ENCODE measurements around the gene TRIM7. TPM values are rescaled to one million over a fixed set of nuclear protein-coding genes. Genes with fewer than 3 reads are reported as not detected.

The TRIM7 gene
- total and polyA plus RNA-seq, 9 of the 15 experiments (the other 6 are each of a cell fraction or from before 2014, with no cell fraction given): 2.6 to 14.9 (median 8.9) TPM

DNA sequence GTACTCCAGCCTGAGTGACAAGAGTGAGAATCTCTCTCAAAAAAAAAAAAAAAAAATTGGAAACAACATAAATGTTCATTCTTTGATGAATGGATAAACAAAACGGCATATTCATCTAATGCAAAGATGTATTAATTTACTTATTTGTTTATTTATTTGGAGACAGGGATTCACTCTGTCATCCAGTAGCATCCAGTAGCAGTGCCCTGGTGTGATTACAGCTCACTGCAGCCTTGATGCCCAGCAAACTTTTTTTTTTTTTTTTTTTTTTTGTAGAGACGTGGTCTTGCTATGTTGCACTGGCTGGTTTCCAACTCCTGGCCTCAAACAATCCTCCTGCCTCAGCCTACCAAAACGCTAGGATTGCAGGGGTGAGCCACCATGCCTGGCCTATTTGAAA lies 33.2 kb downstream of the TRIM7 start:
- ATAC-seq (no peak), DNase-seq (ENCODE audit: extremely low read depth in 1 of 4, low spot score in 3 of 4) (no peak), FAIRE-seq (no peak)
- Histone ChIP-seq H2AFZ (ENCODE audit: low read depth, low read length) (no peak overlapping the region), H3K4me3 (no peak overlapping the region), H4K20me1 (replicated peaks; ENCODE audit: control insufficient read depth, insufficient read depth, low read length) (no peaks in the 10 kb centered on the region), H3K27me3 (ENCODE audit: control insufficient read depth in 2 of 2, insufficient read depth in 2 of 2, low read length in 2 of 2) (no peaks in the 10 kb centered on the region), H3K27ac (ENCODE audit: extremely low read depth, low read depth, low read length) (no peak overlapping the region), H3K9me3 (replicated peaks; ENCODE audit: control insufficient read depth, insufficient read depth, low read depth, low read length) (no peaks in the 10 kb centered on the region), H3K79me2 (ENCODE audit: control insufficient read depth, insufficient read depth, low read length) (no peaks in the 10 kb centered on the region), H3K4me1 (replicated peaks in 1 of 2; ENCODE audit: control insufficient read depth in 2 of 2, insufficient read depth in 2 of 2, low read length in 2 of 2) (peaks cover 31 to 34% of the 10 kb centered on the region in 2 experiments; a peak in 4 of 5 replicates), H3K36me3 (ENCODE audit: control insufficient read depth, insufficient read depth, low read length) (no peaks in the 10 kb centered on the region), H3K9ac (ENCODE audit: insufficient read depth in 1 of 2, low read depth in 2 of 2, low read length in 2 of 2) (no peak overlapping the region), H3K9me1 (ENCODE audit: control insufficient read depth, insufficient read depth, low read length) (no peaks in the 10 kb centered on the region), H3K4me2 (ENCODE audit: insufficient read depth, low read length) (no peak overlapping the region)
- no peak for TF ChIP-seq RBM15 (IDR thresholded peaks at IDR 0.05; ENCODE audit: insufficient read depth, low read length)
- TF ChIP-seq NFIC (IDR thresholded peaks at IDR 0.05): 0 out of 2 replicates have a peak, but pooled peaks have one; percentile 18
- 0 out of 2 replicates have a peak, but pooled peaks have one; percentile 38 for TF ChIP-seq ZNF384 (IDR thresholded peaks at IDR 0.05; ENCODE audit: low read depth, low read length)
- no peak for TF ChIP-seq CBX5 (IDR thresholded peaks at IDR 0.05; ENCODE audit: borderline replicate concordance, low read depth)
- TF ChIP-seq NUFIP1 (IDR thresholded peaks at IDR 0.05; ENCODE audit: partially characterized antibody): no peak
- TF ChIP-seq ETS2 (tag; IDR thresholded peaks at IDR 0.05; ENCODE audit: borderline replicate concordance, poor library complexity, severe bottlenecking): no peak
- TF ChIP-seq KAT2B (IDR thresholded peaks at IDR 0.05; ENCODE audit: low read depth, low read length): no peak
- no peak for TF ChIP-seq TEAD2 (tag; IDR thresholded peaks at IDR 0.05)
- no peak for TF ChIP-seq ZNF324 (CRISPR knock-in tag; IDR thresholded peaks at IDR 0.05)
- no peak for TF ChIP-seq ILK (tag; IDR thresholded peaks at IDR 0.05; ENCODE audit: borderline replicate concordance, low read depth)
- ChIA-PET CTCF (ENCODE audit: low intra/inter-chr PET ratio) (no interaction called here), POLR2A (interaction anchor here (0.6 to 2.3 kb wide), 3 partner anchors 18 to 1469 kb away, joined by 3 to 8 read pairs (median 3); no protein-coding TSS in a partner anchor)
- in situ Hi-C loops (cut with MboI): no loop called here
- 49% methylated on average over 3 of the region's 3 CpGs for WGBS (ENCODE audit: insufficient coverage, low coverage, missing lambda C conversion rate)
- intact Hi-C loops (cut with micrococcal nuclease): loop anchor here (2.0 to 5.0 kb wide), 2 partner anchors 17 to 46 kb away; no protein-coding TSS in a partner anchor
- BruUV-seq (replicated peaks): no TSS peak
